Left lobe of liver (tissue), 2 donors: Measurements from ENCODE around the gene XAB2. TPM values are rescaled to one million over a fixed set of nuclear protein-coding genes. Genes with fewer than 3 reads are reported as not detected.
A peak's percentile ranks its signal among the peaks of the same experiment; 100 is the strongest.
"Not testable (repeated sequence)": the region's sequence is repeated elsewhere in the genome, so short reads cannot be mapped to it uniquely, and the experiment has no call there.

Source experiments
- ATAC-seq: fragments of 200-7000 bp; cut with Tn5 transposase; one replicate; pipeline ENCODE4 v1.9.1; 2020; ENCODE audit warnings: mild to moderate bottlenecking, moderate library complexity
- DNase-seq: peaks from one replicate; pipeline ENCODE4 v3.0.0-alpha.2; 2020; ENCODE audit warnings: low spot score
- total RNA-seq: library from RNA; stranded (reverse); gene quantifications from one replicate; pipeline ENCODE4 v1.2.1, GENCODE V29; 2021
- donor health status: DM: no; HTN: no; CAD: no; lungs with moderate emphysema.
- donor health status: DM: no; HTN: yes; CAD: no.

XAB2 gene
- total RNA-seq, 1 donor from 2014 or later = 21.2 TPM

DNA sequence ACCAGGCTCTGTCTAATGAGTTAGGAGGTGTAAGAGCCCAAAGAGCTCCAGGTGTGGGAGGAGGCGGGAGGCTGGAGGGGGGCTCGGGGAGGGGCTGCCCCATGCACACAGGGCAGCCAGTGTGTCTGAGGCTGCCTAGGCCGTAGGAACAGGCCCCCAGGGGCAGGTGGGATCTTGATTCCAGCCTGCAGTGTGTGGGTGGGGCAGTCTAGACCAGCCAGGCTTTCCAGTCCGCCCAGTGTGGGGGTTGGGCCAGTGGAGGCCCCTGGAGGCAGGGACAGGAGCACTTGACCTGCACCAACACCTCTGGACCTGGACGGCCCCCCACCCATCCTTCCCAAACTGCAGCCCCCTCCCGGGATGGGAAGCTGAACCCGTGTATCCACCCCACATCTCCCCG is 39.1 kb downstream of the XAB2 start:
- ATAC-seq (no peak), DNase-seq (no peak)

DNA sequence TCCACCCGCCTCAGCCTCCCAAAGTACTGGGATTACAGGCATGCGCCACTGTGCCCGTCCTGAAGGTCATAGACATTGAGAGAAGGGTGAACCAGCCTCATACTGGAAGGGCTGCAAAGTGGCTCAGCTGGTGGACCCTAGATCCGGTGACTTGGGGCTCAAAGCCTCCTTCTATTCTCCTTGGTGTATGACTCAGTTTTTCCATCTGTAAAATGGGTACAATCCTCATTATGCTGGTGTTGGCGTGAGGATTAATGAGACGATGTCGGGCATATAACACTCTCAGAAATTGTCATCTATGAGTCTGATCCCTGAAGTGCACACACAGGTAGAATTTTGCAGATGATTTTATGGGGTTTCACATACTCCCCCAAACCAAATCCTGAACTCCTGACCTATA is 39.5 kb downstream of the XAB2 start:
- no peak for ATAC-seq

DNA sequence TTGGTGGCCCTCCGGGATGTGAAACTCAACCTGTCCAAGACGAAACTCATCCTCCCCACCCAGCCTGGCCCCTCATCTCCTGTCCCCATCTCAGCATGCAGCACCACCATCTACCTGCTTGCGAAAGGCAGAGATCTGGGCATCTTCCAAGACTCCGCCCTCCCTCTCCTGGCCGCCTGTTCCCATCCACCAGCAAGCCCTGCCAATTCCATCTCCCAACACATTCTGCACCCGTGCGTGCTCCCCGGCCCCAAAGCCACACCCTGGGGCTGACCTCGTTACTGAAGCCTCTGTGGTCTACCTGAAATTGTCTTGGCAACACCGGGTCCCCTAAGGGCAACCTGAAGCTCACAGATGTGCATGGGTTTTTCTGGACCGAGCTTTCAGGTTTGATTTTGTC is 46.9 kb downstream of the XAB2 start:
- DNase-seq (peak; percentile 51), ATAC-seq (peak; percentile 69)

More for the DNA sequence above, 39.5 kb downstream of the XAB2 start:
- no peak for DNase-seq

DNA sequence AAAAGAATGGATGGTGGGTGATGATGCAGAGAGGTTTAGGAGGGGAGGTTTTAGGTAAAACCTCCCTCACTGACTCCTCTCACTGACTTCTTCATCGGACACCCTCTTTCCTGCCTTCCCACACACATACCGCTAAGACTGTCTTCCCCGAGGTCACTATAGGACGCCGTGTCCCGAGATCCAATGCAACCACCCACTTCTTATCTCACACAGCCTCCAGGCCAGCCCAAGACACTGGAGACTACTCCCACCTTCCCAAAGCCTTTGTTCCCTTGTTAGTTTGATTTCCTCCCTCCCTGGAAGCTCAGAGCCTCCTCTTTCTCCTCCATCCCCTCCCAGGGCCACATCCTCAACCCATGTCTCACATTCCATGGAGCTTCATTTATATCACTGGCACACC is 50.2 kb downstream of the XAB2 start:
- DNase-seq (no peak), ATAC-seq (no peak)

DNA sequence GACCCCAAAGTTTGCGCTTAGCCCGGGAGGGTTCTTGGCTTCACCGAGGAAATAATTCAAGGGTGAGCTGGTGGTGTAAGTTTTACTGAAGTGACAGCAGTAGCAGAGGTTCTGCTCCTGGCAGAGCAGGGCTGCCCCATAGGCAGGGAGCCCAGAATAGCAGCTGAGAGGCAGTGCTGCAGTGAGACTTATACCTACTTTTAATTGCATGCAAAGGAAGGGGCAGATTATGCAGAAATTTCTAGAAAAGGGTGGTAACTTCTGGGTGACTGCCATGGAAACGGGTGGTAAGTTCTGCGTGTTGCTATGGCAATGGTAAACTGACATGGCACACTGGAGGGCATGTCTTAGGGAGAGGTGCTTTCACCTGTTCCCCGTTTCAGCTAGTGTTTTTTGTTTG is 51.2 kb downstream of the XAB2 start:
- no peak for DNase-seq
- no peak for ATAC-seq

DNA sequence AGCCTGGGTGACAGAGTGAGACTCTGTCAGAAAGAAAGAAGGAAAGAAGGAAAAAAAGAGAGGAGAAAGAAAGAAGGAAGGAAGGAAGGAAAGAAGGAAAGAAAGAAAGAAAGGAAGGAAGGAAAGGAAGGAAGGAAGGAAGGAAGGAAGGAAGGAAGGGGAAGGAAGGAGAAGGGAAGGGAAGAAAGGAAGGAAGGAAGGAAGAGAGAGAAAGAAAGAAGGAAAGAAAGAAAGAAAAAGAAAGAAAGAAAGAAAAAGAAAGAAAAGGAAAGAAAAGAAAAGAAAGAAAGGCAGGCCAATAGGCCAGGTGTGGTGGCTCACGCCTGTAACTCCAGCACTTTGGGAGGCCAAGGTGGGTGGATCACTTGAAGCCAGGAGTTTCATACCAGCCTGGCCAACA is 51.9 kb downstream of the XAB2 start:
- ATAC-seq = not testable (repeated sequence)

DNA sequence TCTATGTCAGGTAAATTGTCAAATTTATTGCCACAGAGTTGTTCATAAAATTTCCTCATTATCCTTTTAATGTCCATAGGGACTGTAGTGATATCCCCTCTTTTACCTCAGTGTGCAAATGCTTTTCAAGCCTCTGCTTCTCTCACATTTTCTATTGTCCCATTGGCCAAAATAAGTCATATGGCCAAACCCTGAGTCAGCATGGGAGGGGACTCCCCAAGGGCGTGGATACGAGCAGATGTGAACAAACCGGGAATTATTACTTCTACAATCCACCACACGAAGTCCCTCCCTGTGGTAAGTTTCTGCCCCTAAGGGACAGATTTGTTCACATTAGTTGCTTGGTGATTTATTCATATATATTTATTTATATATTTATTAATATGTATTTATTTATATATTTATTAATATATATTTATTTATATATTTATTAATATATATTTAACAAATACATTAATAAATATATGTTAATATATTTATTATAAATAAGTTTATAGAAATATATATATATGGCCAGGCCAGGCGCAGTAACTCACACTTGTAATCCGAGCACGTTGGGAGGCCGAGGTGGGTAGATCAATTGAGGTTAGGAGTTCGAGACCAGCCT is 53.8 kb downstream of the XAB2 start:
- no peak for DNase-seq
- ATAC-seq = no peak

More for the DNA sequence above, 51.9 kb downstream of the XAB2 start:
- DNase-seq = not testable (repeated sequence)

DNA sequence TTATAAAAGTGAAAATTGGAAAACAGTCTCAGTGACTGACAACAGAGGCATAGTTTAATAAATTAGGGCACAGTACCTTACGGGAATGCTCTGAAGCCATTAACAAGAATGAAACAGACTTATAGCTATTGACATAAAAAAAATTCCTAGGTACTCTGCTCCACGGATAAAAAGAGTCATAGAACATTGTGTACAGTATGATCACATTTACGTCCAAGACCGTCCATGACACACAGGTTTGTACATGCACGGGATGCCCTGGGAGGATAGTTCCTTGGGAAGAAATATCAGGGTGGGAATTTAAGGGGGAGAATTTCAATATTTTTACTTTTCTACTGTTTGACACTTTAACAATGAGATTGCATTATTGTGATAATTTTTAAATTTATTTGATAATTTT is 58.6 kb downstream of the XAB2 start:
- ATAC-seq (no peak), DNase-seq (no peak)

Other genes with a start within 250 kb of the XAB2 start
- gene PEX11G, start 140.5 kb downstream of the XAB2 start, total RNA-seq = 16.5 TPM
- 31.3 TPM for gene ZNF358, start 113.4 kb downstream of the XAB2 start, total RNA-seq
- 25.7 TPM for gene MCOLN1, start 106.9 kb downstream of the XAB2 start, total RNA-seq
- gene PNPLA6, start 93.8 kb downstream of the XAB2 start, total RNA-seq = 57.9 TPM
- 40.8 TPM for gene CAMSAP3, start 33.7 kb downstream of the XAB2 start, total RNA-seq
- gene PET100, start 248 bp upstream of the XAB2 start, total RNA-seq = 75.6 TPM
- gene PCP2, start 4.2 kb upstream of the XAB2 start, total RNA-seq = 1.7 TPM
- gene STXBP2, start 7.6 kb upstream of the XAB2 start, total RNA-seq = 48.0 TPM
- gene RETN, start 39.5 kb upstream of the XAB2 start, total RNA-seq = not detected
- 0.18 TPM for gene MCEMP1, start 47.5 kb upstream of the XAB2 start, total RNA-seq
- 53.7 TPM for gene TRAPPC5, start 51.3 kb upstream of the XAB2 start, total RNA-seq
- 0.45 TPM for gene FCER2, start 72.6 kb upstream of the XAB2 start, total RNA-seq
- gene CLEC4G, start 102.6 kb upstream of the XAB2 start, total RNA-seq = 34.3 TPM
- gene CD209, start 118.0 kb upstream of the XAB2 start, total RNA-seq = 1.2 TPM
- 13.2 TPM for gene CLEC4M, start 133.7 kb upstream of the XAB2 start, total RNA-seq
- 4.8 TPM for gene EVI5L, start 200.7 kb upstream of the XAB2 start, total RNA-seq
- 0.15 TPM for gene PRR36, start 244.8 kb upstream of the XAB2 start, total RNA-seq